GM21526 (cell line): ENCODE data around the gene FBXW2.
"Not testable (repeated sequence)": the region's sequence is repeated elsewhere in the genome, so short reads cannot be mapped to it uniquely, and the experiment has no call there.

Source experiments
- ATAC-seq: cut with Tn5 transposase; IDR thresholded peaks from one replicate; pipeline ENCODE4 v1.9.1; 2021; ENCODE audit warnings: moderate library complexity; ENCODE audit not compliant: unreplicated experiment, low FRiP score

FBXW2 gene, protein sequence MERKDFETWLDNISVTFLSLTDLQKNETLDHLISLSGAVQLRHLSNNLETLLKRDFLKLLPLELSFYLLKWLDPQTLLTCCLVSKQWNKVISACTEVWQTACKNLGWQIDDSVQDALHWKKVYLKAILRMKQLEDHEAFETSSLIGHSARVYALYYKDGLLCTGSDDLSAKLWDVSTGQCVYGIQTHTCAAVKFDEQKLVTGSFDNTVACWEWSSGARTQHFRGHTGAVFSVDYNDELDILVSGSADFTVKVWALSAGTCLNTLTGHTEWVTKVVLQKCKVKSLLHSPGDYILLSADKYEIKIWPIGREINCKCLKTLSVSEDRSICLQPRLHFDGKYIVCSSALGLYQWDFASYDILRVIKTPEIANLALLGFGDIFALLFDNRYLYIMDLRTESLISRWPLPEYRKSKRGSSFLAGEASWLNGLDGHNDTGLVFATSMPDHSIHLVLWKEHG

DNA sequence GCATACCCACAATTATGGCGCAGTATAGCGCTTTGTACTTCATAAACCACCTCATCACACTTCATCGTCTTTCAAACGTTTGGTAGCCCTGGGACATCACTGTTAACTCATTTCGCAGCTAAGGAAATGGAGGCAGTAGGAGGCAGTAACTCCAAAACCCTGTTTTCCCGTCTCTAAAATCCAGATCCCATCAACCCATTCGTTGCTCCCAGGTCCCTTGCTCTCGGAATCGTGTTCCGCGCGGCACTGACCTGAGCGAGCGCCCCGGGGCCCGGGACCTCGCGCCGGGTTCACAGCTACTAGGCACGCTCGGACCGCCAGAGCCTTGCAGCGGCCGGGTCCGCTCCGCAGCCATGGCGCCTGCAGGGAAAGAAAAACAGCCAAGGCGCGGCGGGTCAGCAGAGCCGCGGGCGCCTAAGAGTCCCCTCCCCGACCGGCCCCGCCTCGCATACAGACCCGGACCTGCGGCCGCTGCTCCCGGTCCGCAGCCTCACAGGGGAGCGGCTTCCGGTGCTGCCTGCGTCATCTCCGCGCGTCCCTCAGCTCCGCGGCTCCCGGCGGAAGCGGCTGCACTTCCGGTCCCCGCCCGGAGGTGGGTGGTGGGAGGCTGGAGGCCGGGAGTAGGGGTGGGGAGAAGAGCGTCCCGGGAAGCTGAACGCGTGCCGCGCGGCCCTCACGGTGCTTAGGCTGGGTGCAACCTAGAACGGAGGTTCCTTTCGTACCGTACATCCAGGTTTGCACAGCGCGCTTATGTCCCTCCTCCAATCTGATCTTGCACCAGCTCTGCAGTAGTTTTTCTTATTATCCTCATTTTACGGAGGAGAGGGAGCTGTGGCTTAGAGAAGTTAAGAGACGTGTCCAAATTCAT is at the start of gene FBXW2:
Gene FBXW2, minus strand, starts transcription at position 519 of the 868 bp plus-strand sequence. CDS start 5,158 bp downstream, outside the sequence.
- ATAC-seq, result peak; percentile 85

DNA sequence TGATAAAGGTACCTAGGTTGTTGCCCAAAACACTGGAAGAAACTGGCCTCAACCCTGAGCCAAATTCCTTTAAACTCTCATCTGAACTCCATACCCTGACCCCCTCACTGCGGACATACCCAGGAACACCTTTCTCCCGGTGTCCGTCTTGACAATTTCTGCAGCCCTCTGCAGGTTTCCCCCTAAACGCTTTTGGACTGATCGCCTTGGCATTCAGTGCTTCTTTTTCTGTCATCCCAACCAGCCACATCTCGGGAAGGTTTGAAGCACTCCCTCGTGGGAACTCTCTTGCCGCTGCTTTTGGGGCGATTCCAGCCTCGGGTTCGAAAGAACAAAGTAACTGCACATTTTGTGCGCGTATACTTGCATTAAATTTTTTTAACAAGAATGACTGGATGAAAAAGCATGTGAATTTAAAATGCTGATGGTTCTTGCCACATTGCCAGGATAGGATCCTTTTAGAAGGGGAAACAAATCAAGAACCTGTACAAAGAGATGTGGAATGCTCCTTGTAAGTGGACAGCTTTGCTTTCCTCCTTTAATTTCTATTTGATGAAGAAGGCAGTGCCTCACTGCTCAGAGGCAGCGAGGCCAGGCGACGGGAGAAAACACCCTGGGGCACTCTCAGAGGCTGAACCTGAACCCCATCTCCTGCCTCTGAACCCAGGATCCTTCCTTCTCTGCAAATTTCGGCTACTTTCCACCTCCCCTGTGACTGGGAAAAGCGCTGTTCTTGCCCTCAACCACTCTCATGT is 48.9 kb upstream of the FBXW2 start:
- ATAC-seq, result peak; percentile 6

DNA sequence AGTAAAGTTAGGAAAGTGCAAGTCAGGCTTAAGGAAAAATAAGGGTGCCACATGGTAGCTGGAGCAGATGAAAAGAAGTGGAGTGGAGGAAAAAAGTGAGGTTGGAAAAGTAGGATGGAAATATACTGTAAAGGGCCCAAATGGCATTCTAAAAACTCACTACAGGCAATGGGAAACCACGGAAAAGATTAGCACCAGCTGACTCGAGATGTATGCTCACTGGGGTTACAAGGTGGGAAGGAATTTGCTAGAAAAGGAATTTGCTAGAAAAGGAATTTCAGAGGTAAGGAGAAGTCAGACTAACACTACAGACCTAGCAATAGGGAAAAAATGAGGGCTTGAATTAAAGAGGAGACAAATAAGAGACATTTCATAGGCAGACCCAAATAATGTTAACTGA is 45.9 kb upstream of the FBXW2 start:
- no peak for ATAC-seq

DNA sequence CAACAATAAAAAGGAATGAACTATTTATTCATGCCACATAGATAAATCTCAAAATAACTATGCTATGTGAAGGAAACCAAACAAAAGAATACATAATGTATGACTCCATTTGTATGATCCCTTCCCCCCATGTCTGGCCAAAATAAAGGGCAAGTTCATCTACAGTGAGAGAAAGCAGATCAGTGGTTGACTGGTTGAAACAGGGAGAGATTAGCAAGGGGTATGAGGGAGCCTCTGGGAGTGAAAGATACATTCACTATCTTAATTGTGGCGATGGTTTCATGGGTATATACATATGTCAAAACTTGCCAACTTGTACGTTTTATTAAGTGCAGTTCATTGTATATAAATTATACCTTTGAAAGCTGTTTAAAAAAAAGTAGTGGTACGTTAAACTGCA is 44.7 kb upstream of the FBXW2 start:
- ATAC-seq, result no peak

DNA sequence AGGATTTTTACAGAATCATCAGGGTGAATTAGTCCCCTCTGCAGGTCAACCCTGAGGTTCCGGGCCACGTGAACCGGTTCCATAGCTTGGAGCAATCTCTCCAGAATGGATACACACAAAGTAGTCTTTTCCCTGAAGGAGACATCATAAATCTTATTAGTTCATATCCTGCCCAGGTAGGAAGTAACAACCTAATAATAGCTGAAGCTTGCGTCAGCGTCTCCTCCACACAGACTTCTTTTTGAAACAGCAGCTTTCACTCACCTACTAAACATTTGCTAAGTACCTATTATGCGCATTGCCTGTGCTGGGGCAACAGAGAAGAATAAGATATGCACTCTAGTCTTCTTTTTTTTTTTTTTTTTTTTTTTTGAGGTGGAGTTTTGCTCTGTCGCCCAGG is 40.1 kb upstream of the FBXW2 start:
- ATAC-seq, result no peak

DNA sequence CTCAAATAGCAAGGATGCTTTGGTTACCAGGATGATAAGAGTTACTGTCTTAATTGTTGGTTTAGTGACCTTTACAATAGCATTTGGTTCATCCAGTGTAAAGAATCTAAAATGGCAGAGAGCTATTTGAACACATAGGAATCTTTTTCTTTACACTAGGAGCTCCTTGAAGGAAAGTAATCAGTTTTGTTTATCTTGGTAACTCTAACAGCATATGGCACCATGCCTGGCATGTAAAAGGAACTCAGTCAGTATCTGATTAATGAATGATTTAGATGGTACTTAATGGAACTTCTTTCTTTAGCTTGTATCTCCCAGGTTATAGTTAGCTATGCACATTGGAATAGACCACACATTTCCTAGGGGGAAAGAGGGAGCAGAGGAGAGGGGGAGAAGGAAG is 39.6 kb upstream of the FBXW2 start:
- ATAC-seq, result no peak

DNA sequence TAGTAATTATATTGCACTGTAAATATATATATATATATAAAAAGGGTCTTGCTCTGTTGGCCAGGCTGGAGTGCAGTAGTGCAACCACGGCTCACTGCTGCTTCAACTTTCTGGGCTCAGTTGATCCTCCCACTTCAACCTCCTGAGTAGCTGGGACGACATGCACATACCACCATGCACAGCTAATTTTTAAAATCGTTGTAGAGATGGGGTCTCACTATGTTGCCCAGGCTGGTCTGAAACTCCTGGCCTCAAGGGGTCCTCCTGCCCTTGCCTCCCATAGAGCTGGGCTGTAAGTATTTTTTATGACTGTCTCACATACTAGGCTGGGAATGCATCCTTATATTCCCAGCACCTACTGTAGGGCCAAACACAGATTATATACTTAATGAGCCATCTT is 37.6 kb upstream of the FBXW2 start:
- ATAC-seq, result no peak

DNA sequence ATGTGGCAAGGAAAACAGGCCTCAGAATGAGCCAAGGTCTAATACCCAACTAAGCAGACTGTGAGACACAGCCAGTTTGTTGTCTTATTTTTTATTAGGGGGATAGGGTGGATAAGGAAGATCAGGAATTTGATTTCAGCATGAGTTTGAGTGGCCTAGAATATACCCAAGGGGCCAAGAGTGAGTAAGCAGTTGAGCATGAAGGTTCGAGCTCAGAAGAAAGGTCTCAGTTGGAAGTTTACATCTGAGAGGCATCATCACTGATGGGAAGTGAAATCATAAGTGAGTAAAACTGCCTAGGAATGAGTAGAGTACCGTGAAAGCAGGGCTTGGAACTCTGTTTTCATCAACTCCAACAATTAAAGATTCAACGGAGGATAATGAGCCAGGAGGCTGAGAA is 36.9 kb upstream of the FBXW2 start:
- ATAC-seq, result no peak

DNA sequence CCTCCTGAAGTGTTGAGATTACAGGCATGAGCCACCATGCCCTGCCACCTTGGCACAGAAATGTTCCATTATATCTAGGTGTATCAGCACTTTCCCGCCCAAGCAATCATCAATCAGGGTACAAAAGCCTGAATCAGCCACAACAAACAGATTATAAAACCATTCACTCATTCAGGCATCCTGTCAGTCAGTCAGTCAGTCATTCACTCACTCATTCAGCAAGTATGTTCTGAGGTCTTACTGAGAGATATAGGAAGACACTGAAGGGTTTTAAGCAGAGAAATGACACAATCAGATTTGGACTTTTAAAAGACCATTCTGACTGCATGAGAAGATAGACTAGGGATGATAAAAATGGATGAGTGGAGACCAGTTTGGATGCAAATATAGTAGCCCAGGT is 36.4 kb upstream of the FBXW2 start:
- ATAC-seq, result no peak

DNA sequence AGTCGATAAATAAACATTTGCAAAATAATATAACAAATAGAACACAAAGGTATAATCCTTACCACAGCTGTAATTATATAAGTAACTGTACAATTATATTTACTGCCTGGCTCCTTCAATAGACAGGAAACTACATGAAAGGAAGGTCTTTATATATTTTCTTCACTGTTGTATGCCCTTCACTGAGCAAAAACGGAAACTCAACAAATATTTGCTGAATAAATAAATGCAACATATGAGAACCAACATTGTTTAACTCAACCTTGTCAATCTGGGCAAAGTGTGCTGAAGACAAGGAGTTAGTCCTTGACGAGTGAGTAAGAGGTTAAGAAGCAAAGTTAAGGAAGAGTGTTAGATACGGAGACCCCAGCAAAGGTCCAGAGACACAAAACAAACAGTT is 26.9 kb upstream of the FBXW2 start:
- ATAC-seq, result no peak

DNA sequence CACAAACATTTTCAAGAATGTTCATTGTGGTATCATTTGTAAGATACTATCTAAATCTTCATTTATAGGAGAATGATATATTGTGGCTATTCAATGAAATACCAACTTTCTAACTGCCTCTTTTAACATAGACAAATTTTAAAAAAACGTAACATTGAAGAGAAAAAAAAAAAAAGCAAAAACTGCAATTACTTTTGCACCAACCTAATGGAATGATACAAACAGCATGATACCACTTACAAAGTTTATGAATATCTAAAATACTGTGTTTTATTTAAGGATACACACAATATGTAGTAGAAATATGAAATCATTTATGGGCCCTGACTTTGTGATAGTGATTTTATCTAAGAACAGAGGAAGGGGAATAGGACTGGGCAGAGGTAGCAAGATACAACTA is 25.4 kb upstream of the FBXW2 start:
- no peak for ATAC-seq

DNA sequence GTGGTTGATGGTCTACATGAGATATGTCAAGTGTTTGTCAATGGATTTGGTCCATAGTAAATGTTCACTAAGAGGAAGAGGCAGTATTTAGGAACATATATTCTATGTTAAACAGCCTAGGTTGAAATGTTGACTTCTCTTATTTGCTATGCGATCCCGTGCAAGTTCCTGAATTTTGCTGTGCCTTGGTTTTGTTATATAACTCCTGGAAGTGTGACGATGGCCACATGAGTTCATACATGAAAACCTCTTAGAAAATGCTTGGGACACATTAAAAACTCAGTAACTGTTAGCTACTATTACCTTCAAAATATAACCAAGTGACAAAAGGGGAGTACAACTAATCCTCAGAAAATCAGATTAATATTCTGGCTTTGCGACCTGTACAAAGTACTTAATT is 21.9 kb upstream of the FBXW2 start:
- no peak for ATAC-seq

DNA sequence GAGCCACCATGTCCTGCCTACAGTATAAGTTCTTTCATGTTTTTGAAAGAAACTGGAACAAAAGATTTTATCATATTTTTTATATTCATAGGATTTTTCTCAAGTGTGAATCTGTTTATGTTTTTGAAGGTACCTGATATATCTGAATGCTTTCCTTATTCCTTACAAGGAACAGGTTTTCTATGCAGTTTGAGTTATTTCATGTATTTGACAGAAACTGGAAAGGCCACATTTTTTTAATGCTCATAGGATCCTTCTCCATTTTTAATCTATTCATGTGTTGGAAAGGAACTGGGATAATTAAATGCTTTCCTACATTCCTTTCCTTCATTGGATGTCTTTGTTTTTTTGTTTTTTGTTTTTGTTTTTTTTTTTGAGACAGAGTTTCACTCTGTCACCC is 15.7 kb upstream of the FBXW2 start:
- no peak for ATAC-seq

DNA sequence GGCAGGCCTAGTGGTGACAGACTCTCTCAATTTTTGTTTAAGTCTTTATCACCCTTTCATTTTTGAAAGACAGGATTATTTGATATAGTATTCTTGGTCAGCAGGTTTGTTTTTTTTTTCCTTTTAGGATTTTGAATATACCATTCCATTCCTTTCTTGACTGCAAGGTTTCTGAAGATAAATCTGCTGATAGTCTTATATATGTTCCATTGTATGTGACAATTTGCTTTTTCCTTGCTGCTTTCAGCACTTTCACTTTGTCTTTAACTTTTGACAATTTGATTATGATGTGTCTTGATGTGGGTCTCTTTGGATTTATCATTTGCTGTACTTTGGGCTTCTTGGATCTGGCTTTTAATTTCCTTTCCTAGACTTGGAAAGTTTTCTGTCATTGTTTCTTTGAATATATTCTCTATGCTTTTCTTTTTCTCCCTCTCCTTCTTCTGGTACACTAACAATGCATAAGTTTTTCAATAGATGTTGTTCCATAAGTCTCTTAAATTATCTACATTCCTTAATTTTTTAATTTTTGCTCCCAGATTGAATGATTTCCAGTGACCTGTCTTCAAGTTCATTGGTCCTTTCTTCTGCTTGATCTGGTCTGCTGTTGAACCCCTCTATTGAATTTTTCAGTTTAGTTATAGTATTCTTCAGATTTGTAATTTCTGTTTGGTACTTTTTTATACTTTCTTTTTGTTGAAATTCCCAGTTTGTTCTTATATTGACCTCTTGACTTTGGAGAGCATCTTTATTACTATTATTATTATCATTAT is 14.6 kb upstream of the FBXW2 start:
- no peak for ATAC-seq

DNA sequence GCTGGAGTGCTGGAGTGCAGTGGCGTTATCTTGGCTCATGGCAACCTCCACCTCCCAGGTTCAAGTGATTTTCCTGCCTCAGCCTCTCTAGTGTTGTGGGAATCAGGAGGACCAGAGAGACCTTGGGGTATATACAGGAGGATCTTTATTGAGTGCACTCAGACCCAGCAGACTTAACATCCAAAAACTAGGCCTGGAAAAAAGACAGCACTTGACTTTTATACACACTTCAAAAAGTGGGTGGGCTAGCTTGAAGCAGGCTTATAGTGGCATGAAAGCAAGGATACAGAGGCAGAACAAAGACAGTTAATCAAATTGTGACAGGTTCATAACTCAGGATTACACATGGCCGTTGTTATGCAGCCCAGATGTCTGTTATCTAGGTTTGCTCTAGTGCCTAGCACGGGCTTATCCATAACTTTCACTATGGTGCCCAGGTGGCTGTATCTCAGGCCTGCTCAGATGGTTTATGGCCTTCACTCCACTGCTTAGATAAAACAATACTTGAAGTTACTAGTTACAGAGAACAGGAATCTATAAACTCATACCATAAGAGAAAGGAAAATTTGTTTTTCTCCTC is 11.7 kb upstream of the FBXW2 start:
- ATAC-seq, result not testable (repeated sequence)

DNA sequence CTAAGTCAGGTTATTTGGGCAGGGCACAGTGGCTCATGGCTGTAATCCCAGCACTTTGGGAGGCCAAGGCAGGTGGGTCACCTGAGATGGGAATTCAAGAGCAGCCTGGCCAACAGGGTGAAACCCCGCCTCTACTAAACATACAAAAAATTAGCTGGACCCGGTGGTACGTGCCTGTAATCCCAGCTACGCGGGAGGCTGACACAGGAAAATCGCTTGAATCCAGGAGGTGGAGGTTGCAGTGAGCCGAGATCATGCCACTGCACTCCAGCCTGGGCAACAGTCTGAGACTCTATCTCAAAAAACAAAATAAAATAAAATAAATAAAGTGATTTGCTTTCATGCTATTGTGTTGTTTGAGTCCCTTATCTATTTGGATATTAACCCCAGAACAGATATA is 8.2 kb upstream of the FBXW2 start:
- ATAC-seq, result no peak

DNA sequence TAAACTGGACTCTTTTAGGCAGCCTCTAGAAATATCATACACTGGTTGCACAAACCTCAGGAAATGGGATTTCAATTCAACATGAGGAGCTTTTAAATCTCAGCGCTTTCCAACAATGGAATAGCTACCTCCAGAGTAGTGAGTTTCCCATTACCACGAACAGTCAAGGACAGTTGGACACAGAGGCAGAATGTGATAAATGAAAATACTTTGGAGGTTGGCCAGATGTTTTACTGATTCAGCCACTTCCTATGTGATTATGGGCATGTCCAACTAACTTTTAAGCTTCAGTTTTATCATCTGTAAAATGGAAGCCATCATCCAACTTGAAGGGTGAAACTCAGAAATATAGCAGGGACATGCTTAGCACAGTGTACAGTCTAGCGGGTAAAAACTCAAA is 2.1 kb downstream of the FBXW2 start:
- ATAC-seq, result no peak

DNA sequence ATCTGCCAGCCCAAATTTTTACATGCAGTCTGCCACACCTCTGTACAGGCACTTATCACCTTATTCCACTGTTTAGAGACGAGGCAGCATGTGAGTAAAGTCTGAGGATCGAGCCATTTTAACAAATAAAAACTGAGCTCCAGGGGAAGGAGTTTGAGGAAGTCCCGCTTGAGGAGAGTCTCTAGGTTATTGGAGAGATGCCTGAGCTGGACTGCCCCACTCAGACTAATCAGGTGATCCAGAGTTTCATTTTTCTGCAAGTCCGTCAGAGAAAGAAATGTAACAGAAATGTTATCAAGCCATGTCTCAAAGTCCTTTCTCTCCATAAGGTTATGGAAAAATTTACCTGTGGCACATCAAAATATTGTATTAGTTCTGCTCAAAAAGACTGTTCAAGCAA is 5.3 kb downstream of the FBXW2 start:
- no peak for ATAC-seq

DNA sequence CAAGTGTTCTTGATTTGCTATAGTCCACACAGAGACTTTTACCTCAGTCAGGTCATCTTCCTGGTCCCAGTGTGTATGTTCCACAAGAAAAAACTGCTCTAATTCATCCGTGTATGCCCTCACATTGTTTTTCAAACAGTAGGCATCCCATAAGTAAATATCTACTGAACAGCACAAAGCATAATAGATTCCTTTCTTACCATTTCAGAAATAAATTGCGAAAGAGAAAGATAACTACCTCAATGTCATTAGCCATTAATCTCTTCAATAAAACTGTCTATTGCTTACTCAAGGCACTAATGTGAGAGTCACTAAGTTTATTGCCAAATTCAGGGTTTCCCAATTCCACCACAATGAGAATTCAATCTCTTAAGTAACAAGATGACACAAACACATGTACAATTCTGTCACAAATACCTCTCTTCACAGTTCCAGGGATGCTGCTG is 9.6 kb downstream of the FBXW2 start:
- no peak for ATAC-seq

DNA sequence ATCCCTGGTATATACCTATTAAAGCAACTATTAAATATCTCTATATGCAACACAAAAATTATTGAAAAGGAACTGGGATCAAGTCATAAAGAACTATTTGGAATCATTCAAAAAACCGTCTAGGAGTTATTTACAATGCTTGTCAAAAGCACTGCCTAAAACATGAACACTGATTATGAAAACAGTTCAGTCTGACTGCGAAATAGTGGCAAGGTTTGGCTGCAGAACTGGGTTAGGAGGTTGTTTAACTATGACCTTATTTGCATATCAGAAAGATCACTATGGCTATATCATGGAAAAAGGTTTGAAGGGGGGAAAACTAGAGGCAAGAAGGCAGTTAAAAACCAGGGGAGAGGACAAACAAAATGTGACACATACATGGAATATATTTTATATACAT is 12.0 kb downstream of the FBXW2 start:
- ATAC-seq, result no peak
